Hepatocyte (in vitro differentiated cells): ENCODE data around the gene AMPD3. TPM values are rescaled to one million over a fixed set of nuclear protein-coding genes. Genes with fewer than 3 reads are reported as not detected.

Source experiments
- DNase-seq: peaks from one replicate; pipeline ENCODE4 v3.0.0-alpha.2; 2016; ENCODE audit warnings: low spot score
- H2AFZ ChIP-seq: fragments of 200-600 bp; sonication (generic); 2 replicates; pipeline ENCODE4 v1.6.0; 2016; ENCODE audit warnings: antibody characterized with exemption, mild to moderate bottlenecking
- H3K27ac ChIP-seq: fragments of 200-600 bp; sonication (generic); 2 replicates; pipeline ENCODE4 v1.5.1; 2016; ENCODE audit warnings: mild to moderate bottlenecking
- H3K27me3 ChIP-seq: fragments of 200-600 bp; sonication (generic); 2 replicates; pipeline ENCODE4 v1.6.1; 2016
- H3K36me3 ChIP-seq: fragments of 200-600 bp; sonication (generic); replicated peaks from 2 replicates; pipeline ENCODE4 v1.5.1; 2016; ENCODE audit warnings: low read depth; ENCODE audit not compliant: insufficient read depth
- H3K4me1 ChIP-seq: fragments of 200-600 bp; sonication (generic); 2 replicates; pipeline ENCODE4 v1.5.1; 2016; ENCODE audit warnings: mild to moderate bottlenecking, moderate library complexity; ENCODE audit not compliant: insufficient read depth
- H3K4me2 ChIP-seq: fragments of 200-600 bp; sonication (generic); 2 replicates; pipeline ENCODE4 v1.6.0; 2016
- H3K4me3 ChIP-seq: fragments of 200-600 bp; sonication (generic); 2 replicates; pipeline ENCODE4 v1.5.1; 2016; ENCODE audit warnings: mild to moderate bottlenecking
- H3K79me2 ChIP-seq: fragments of 200-600 bp; sonication (generic); 2 replicates; pipeline ENCODE4 v1.6.0; 2017; ENCODE audit warnings: mild to moderate bottlenecking
- H3K9me2 ChIP-seq: fragments of 200-600 bp; sonication (generic); replicated peaks from 2 replicates; pipeline ENCODE4 v1.6.0; 2017; ENCODE audit warnings: mild to moderate bottlenecking; ENCODE audit not compliant: insufficient read depth
- H3K9me3 ChIP-seq: fragments of 200-600 bp; sonication (generic); 2 replicates; pipeline ENCODE4 v1.5.1; 2016; ENCODE audit warnings: low read depth, mild to moderate bottlenecking
- H4K20me1 ChIP-seq: fragments of 200-600 bp; sonication (generic); 2 replicates; pipeline ENCODE4 v1.6.0; 2016; ENCODE audit warnings: mild to moderate bottlenecking; ENCODE audit not compliant: insufficient read depth, poor library complexity, severe bottlenecking
- CTCF ChIP-seq: fragments of 200-600 bp; sonication (generic); IDR thresholded peaks from 2 replicates; pipeline ENCODE4 v1.5.1; 2016; ENCODE audit warnings: antibody characterized with exemption, mild to moderate bottlenecking; ENCODE audit not compliant: poor library complexity
- EZH2 ChIP-seq: fragments of 200-600 bp; sonication (generic); IDR thresholded peaks from 2 replicates; pipeline ENCODE4 v1.6.1; 2016; ENCODE audit warnings: antibody characterized with exemption, mild to moderate bottlenecking, borderline replicate concordance
- EZH2phosphoT487 ChIP-seq: fragments of 200-600 bp; sonication (generic); IDR thresholded peaks from one replicate; pipeline ENCODE4 v1.6.1; 2018; ENCODE audit warnings: antibody characterized with exemption, mild to moderate bottlenecking, low read depth, moderate library complexity; ENCODE audit not compliant: unreplicated experiment, severe bottlenecking
- WGBS: methylation state at CpG from one replicate; pipeline ENCODE4 v1.1.6; 2016; ENCODE audit warnings: low lambda C conversion rate; ENCODE audit errors: missing lambda C conversion rate; 5-methylcytosine and 5-hydroxymethylcytosine counted together
- polyA plus RNA-seq: library from polyadenylated mRNA; unstranded; fragments of >200 nt; fragmentation: Nextera tagmentation; extraction: Ambion mirVana; gene quantifications from 2 replicates; pipeline ENCODE4 v1.2.1, GENCODE V29; 2016
- total RNA-seq: library from RNA; depleted of rRNA; stranded (reverse); fragments of >200 nt; gene quantifications from 2 replicates; pipeline ENCODE4 v1.2.3, GENCODE V29; 2014

Gene AMPD3
- total and polyA plus RNA-seq, 2 experiments from 2014 or later: 1.8 to 4.1 TPM

- TF ChIP-seq EZH2 (no peak), CTCF (no peak), EZH2phosphoT487 (no peak)
- H3K4me1 ChIP-seq: peaks cover 14% of the 10 kb centered on the region
- no peak overlapping the region for H3K4me2 ChIP-seq
- H3K9me3 ChIP-seq: no peaks in the 10 kb centered on the region
- H3K9me2 ChIP-seq: no peaks in the 10 kb centered on the region
- H3K79me2 ChIP-seq: peaks cover 4% of the 10 kb centered on the region
- WGBS: 91% methylated on average over 3 of the region's 3 CpGs
- no peaks in the 10 kb centered on the region for H4K20me1 ChIP-seq
- H3K36me3 ChIP-seq: no peaks in the 10 kb centered on the region
- no peaks in the 10 kb centered on the region for H3K27me3 ChIP-seq
- H2AFZ ChIP-seq: no peak overlapping the region
- H3K4me3 ChIP-seq: no peak overlapping the region
- DNase-seq: no peak
- no peak overlapping the region for H3K27ac ChIP-seq
These were observed 1.8 kb upstream of the AMPD3 start for GRCh38 chr11:10453261-10453660.

GRCh38 chr11:10455637-10456487 is 798 bp downstream of the AMPD3 start:
- no peaks in the 10 kb centered on the region for H3K9me2 ChIP-seq
- peaks cover 14% of the 10 kb centered on the region for H3K4me1 ChIP-seq
- H3K36me3 ChIP-seq: no peaks in the 10 kb centered on the region
- H3K9me3 ChIP-seq: no peaks in the 10 kb centered on the region
- no peak overlapping the region for H3K4me3 ChIP-seq
- 16% methylated on average over 18 of the region's 18 CpGs for whole genome bisulfite sequencing
- peak overlapping the region; percentile 74 for H3K27ac ChIP-seq
- H2AFZ ChIP-seq: no peak overlapping the region
- H3K4me2 ChIP-seq: peak overlapping the region; percentile 61
- H3K79me2 ChIP-seq: peaks cover 4% of the 10 kb centered on the region
- TF ChIP-seq CTCF: no peak
- TF ChIP-seq EZH2phosphoT487: no peak
- no peak for TF ChIP-seq EZH2
- H3K27me3 ChIP-seq: no peaks in the 10 kb centered on the region
- no peaks in the 10 kb centered on the region for H4K20me1 ChIP-seq
- DNase-seq: peak; percentile 79

- WGBS: 84% methylated on average over 3 of the region's 3 CpGs
- TF ChIP-seq EZH2phosphoT487 (no peak), CTCF (no peak), EZH2 (no peak)
- Histone ChIP-seq H3K4me3 (no peak overlapping the region), H3K4me2 (peak overlapping the region; percentile 61), H3K79me2 (peaks cover 4% of the 10 kb centered on the region), H2AFZ (no peak overlapping the region), H3K27me3 (no peaks in the 10 kb centered on the region), H3K9me2 (no peaks in the 10 kb centered on the region), H3K4me1 (peaks cover 14% of the 10 kb centered on the region), H3K27ac (peak overlapping the region; percentile 74), H4K20me1 (no peaks in the 10 kb centered on the region), H3K9me3 (no peaks in the 10 kb centered on the region), H3K36me3 (no peaks in the 10 kb centered on the region)
- no peak for DNase-seq
These were observed 1.5 kb downstream of the AMPD3 start for GRCh38 chr11:10456519-10456918.
